Body of pancreas (tissue), 4 donors: ENCODE results near the gene IGSF3.

Source experiments
- CTCF ChIP-seq, 7 experiments: fragments of 450-650 bp in 4 of 7; fragments of 200-600 bp in 3 of 7; sonication (generic) in 3 of 7; IDR thresholded peaks; one replicate each; pipeline ENCODE4 v1.5.1; 2016 to 2019; ENCODE audit warnings: antibody characterized with exemption in 7 of 7
- POLR2A ChIP-seq, 3 donors: fragments of 450-650 bp; IDR thresholded peaks; one replicate each; pipeline ENCODE4 v1.6.1; 2016; ENCODE audit warnings: antibody characterized with exemption in 3 of 3, mild to moderate bottlenecking in 2 of 3

- no peak for TF ChIP-seq CTCF (IDR thresholded peaks at IDR 0.05)
- TF ChIP-seq POLR2A (IDR thresholded peaks at IDR 0.05) = no peak
Observed at GRCh38 chr1:116534014-116534739, 133.4 kb downstream of the IGSF3 start.
